ENCODE data around the gene PRAC1. TPM values are rescaled to one million over a fixed set of nuclear protein-coding genes. Genes with fewer than 3 reads are reported as not detected.

PRAC1 gene
- total and polyA plus RNA-seq, 2 of the 8 experiments (the other 6 are each of a cell fraction or from before 2014, with no cell fraction given): not detected

- TF ChIP-seq CHD7 (IDR thresholded peaks at IDR 0.05; ENCODE audit: insufficient replicate concordance, low read length): no peak
- no peak for TF ChIP-seq BRCA1 (IDR thresholded peaks at IDR 0.05; ENCODE audit: low read depth, low read length)
- TF ChIP-seq, protein P1, sequence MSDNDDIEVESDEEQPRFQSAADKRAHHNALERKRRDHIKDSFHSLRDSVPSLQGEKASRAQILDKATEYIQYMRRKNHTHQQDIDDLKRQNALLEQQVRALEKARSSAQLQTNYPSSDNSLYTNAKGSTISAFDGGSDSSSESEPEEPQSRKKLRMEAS (IDR thresholded peaks at IDR 0.05): no peak
- TF ChIP-seq TBP (IDR thresholded peaks at IDR 0.05; ENCODE audit: low read depth, low read length): no peak
- peak; percentile 85 for TF ChIP-seq EZH2 (IDR thresholded peaks at IDR 0.05; ENCODE audit: low read depth, low read length, severe bottlenecking)
- TF ChIP-seq BACH1 (IDR thresholded peaks at IDR 0.05; ENCODE audit: low read length): no peak
These were observed 12.2 kb upstream of the PRAC1 start (continued) for GRCh38 chr17:48734333-48735061.
